Measurements from ENCODE around the gene FRK. TPM values are rescaled to one million over a fixed set of nuclear protein-coding genes. Genes with fewer than 3 reads are reported as not detected.

The FRK gene
- total RNA-seq, 1 donor from 2014 or later: 0.77 TPM

DNA sequence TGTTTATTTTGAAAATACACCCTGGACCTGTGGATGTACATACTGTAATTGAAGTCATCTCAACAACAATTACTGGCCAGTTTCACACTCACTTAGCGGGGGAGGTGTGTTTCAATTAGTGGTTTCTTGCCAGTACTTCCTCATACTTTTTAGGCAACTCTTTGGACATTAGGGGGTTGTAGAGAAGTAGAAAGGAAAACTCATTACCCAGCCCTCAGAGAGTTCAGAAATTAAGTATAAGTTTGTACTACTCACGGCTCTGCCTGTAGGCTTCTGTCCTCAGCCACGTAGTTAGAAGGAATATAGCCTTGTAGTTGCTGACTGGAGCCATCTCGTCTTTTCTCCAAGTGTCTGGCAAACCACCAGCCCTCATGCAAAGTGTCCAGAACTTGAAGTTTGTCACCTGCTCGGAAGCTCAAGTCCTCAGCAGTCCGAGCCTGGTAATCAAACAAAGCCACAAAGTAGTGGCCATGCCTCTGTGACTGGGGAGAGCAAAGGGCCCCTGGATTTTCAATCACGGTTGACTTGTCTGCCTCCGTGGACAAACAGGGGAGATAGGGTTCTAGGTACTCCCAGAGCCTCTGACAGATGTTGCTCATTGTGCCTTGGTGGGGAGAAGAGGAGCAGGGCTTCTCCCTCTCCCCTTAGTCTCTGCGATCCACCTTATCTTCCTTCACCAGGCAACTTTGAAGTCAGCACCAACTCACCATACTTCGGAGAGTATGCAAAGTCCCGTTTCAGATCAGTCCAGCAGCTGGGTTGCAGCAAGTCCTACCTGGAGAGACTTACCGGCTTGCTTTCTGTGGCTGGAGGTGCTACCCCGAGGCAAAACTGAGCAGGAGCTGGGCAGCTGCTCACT, 749 bp downstream of the FRK start:
- DNase-seq (ENCODE audit: low read depth) (peak; percentile 6), FAIRE-seq (no peak)
- Histone ChIP-seq H3K27ac (ENCODE audit: low read depth, low read length) (no peak overlapping the region), H4K20me1 (ENCODE audit: insufficient read depth, low read length) (no peaks in the 10 kb centered on the region), H3K4me3 (ENCODE audit: insufficient read depth, low read depth, low read length) (no peak overlapping the region), H3K36me3 (ENCODE audit: insufficient read depth, low read length) (no peaks in the 10 kb centered on the region), H3K27me3 (ENCODE audit: insufficient read depth, low read length) (no peaks in the 10 kb centered on the region), H3K4me1 (ENCODE audit: insufficient read depth, low read length) (no peaks in the 10 kb centered on the region), H3K4me2 (ENCODE audit: low read length) (no peak overlapping the region), H3K9ac (ENCODE audit: low read length) (no peak overlapping the region), H3K9me3 (ENCODE audit: insufficient read depth, low read depth, low read length) (no peaks in the 10 kb centered on the region), H3K79me2 (ENCODE audit: insufficient read depth, low read length) (no peaks in the 10 kb centered on the region), H2AFZ (ENCODE audit: low read depth, low read length) (no peak overlapping the region)
- Mint-ChIP-seq H3K9me3 (ENCODE audit: unreplicated experiment) (no peaks in the 10 kb centered on the region), H3K36me3 (ENCODE audit: low read depth, unreplicated experiment) (no peaks in the 10 kb centered on the region), H3K27me3 (ENCODE audit: low read depth, unreplicated experiment) (no peaks in the 10 kb centered on the region), H3K27ac (ENCODE audit: unreplicated experiment) (peak overlapping the region; percentile 73), H3K4me3 (ENCODE audit: unreplicated experiment) (peak overlapping the region; percentile 58), H3K4me1 (ENCODE audit: low read depth, unreplicated experiment) (peaks cover 27% of the 10 kb centered on the region)
- TF ChIP-seq EZH2 (IDR thresholded peaks at IDR 0.05; ENCODE audit: insufficient read depth, low read length): no peak
- TF ChIP-seq, protein P1, sequence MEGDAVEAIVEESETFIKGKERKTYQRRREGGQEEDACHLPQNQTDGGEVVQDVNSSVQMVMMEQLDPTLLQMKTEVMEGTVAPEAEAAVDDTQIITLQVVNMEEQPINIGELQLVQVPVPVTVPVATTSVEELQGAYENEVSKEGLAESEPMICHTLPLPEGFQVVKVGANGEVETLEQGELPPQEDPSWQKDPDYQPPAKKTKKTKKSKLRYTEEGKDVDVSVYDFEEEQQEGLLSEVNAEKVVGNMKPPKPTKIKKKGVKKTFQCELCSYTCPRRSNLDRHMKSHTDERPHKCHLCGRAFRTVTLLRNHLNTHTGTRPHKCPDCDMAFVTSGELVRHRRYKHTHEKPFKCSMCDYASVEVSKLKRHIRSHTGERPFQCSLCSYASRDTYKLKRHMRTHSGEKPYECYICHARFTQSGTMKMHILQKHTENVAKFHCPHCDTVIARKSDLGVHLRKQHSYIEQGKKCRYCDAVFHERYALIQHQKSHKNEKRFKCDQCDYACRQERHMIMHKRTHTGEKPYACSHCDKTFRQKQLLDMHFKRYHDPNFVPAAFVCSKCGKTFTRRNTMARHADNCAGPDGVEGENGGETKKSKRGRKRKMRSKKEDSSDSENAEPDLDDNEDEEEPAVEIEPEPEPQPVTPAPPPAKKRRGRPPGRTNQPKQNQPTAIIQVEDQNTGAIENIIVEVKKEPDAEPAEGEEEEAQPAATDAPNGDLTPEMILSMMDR (IDR thresholded peaks at IDR 0.05; ENCODE audit: insufficient read depth, low read depth, low read length): no peak

DNA sequence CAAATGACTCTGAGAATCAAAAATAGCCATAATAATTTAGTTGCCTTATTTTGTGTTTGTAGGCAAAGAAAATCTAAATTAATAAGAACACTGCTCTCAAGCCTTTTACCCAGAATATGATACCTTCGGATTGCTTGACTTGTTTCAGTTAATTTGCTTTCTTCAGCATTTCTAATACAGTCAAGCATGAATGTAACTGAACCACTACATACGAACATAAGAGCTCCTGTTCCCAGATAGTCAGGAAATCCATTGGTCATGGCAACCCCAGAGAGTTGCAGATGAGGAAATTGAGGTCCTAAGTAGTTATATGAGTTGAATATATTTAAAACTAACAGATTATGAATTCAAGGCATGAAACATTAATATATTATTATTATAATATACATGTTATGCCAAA, 2.9 kb downstream of the FRK start:
- Histone ChIP-seq H3K4me1 (ENCODE audit: insufficient read depth, low read length) (no peaks in the 10 kb centered on the region), H3K27me3 (ENCODE audit: insufficient read depth, low read length) (no peaks in the 10 kb centered on the region), H3K9ac (ENCODE audit: low read length) (no peak overlapping the region), H3K36me3 (ENCODE audit: insufficient read depth, low read length) (no peaks in the 10 kb centered on the region), H3K9me3 (ENCODE audit: insufficient read depth, low read depth, low read length) (no peaks in the 10 kb centered on the region), H3K27ac (ENCODE audit: low read depth, low read length) (no peak overlapping the region), H3K4me3 (ENCODE audit: insufficient read depth, low read depth, low read length) (no peak overlapping the region), H4K20me1 (ENCODE audit: insufficient read depth, low read length) (no peaks in the 10 kb centered on the region), H3K4me2 (ENCODE audit: low read length) (no peak overlapping the region), H3K79me2 (ENCODE audit: insufficient read depth, low read length) (no peaks in the 10 kb centered on the region), H2AFZ (ENCODE audit: low read depth, low read length) (no peak overlapping the region)
- H3K27me3 Mint-ChIP-seq (ENCODE audit: low read depth, unreplicated experiment): no peaks in the 10 kb centered on the region
- H3K9me3 Mint-ChIP-seq (ENCODE audit: unreplicated experiment): no peaks in the 10 kb centered on the region
- H3K27ac Mint-ChIP-seq (ENCODE audit: unreplicated experiment): no peak overlapping the region
- TF ChIP-seq EZH2 (IDR thresholded peaks at IDR 0.05; ENCODE audit: insufficient read depth, low read length): no peak
- TF ChIP-seq, protein P1 (IDR thresholded peaks at IDR 0.05; ENCODE audit: insufficient read depth, low read depth, low read length): no peak
- FAIRE-seq: no peak
- peaks cover 27% of the 10 kb centered on the region for H3K4me1 Mint-ChIP-seq (ENCODE audit: low read depth, unreplicated experiment)
- H3K36me3 Mint-ChIP-seq (ENCODE audit: low read depth, unreplicated experiment): no peaks in the 10 kb centered on the region
- no peak overlapping the region for H3K4me3 Mint-ChIP-seq (ENCODE audit: unreplicated experiment)
- DNase-seq (ENCODE audit: low read depth): no peak

DNA sequence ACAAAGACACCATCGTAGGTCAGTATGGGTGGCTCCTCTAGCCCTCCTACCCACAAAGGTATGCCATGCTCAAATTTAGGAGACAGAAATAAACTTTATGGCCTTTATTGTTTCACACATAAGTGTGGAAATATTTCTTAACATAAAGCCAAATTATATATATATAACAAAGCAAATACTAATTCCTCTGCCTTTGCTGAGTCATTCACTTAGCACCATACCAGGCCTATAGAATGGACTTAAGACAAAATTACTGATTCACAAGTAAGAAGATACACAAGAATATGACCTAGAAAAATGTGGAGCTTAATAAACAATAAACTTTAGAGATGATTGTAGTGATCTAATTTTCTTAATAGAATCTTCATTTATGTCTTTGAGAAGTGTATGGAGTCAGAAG, 5.2 kb downstream of the FRK start:
- H3K9me3 Mint-ChIP-seq (ENCODE audit: unreplicated experiment): no peaks in the 10 kb centered on the region

More for the DNA sequence above, 5.2 kb downstream of the FRK start:
- no peak overlapping the region for H3K4me3 Mint-ChIP-seq (ENCODE audit: unreplicated experiment)
- H3K4me1 Mint-ChIP-seq (ENCODE audit: low read depth, unreplicated experiment): peaks cover 14% of the 10 kb centered on the region
- H3K27me3 Mint-ChIP-seq (ENCODE audit: low read depth, unreplicated experiment): no peaks in the 10 kb centered on the region
- Histone ChIP-seq H2AFZ (ENCODE audit: low read depth, low read length) (no peak overlapping the region), H3K9ac (ENCODE audit: low read length) (no peak overlapping the region), H3K79me2 (ENCODE audit: insufficient read depth, low read length) (no peaks in the 10 kb centered on the region), H3K27ac (ENCODE audit: low read depth, low read length) (no peak overlapping the region), H4K20me1 (ENCODE audit: insufficient read depth, low read length) (no peaks in the 10 kb centered on the region), H3K9me3 (ENCODE audit: insufficient read depth, low read depth, low read length) (no peaks in the 10 kb centered on the region), H3K27me3 (ENCODE audit: insufficient read depth, low read length) (no peaks in the 10 kb centered on the region), H3K36me3 (ENCODE audit: insufficient read depth, low read length) (no peaks in the 10 kb centered on the region), H3K4me3 (ENCODE audit: insufficient read depth, low read depth, low read length) (no peak overlapping the region), H3K4me1 (ENCODE audit: insufficient read depth, low read length) (no peaks in the 10 kb centered on the region), H3K4me2 (ENCODE audit: low read length) (no peak overlapping the region)
- no peak overlapping the region for H3K27ac Mint-ChIP-seq (ENCODE audit: unreplicated experiment)
- no peaks in the 10 kb centered on the region for H3K36me3 Mint-ChIP-seq (ENCODE audit: low read depth, unreplicated experiment)
- TF ChIP-seq, protein P1 (IDR thresholded peaks at IDR 0.05; ENCODE audit: insufficient read depth, low read depth, low read length): no peak
- no peak for TF ChIP-seq EZH2 (IDR thresholded peaks at IDR 0.05; ENCODE audit: insufficient read depth, low read length)
- no peak for DNase-seq (ENCODE audit: low read depth)
- no peak for FAIRE-seq
